HG03520 (cell line): ENCODE results near the gene GRIK4.
"Not testable (repeated sequence)": the region's sequence is repeated elsewhere in the genome, so short reads cannot be mapped to it uniquely, and the experiment has no call there.

Experiments used
- ATAC-seq: cut with Tn5 transposase; IDR thresholded peaks from one replicate; pipeline ENCODE4 v1.9.1; 2021; ENCODE audit warnings: mild to moderate bottlenecking, moderate library complexity; ENCODE audit not compliant: unreplicated experiment

GRIK4 gene

GRCh38 chr11:120511116-120511819 lies at the start of gene GRIK4:
Gene GRIK4, plus strand, starts transcription at chr11:120511748. Its CDS starts 148,571 bp downstream, at chr11:120660319.
- ATAC-seq: peak; percentile 79

- no peak for ATAC-seq
Observed at GRCh38 chr11:120462825-120463224, 48.7 kb upstream of the GRIK4 start.

GRCh38 chr11:120465921-120466534 lies 45.5 kb upstream of the GRIK4 start:
- no peak for ATAC-seq

- no peak for ATAC-seq
Observed at GRCh38 chr11:120467627-120468026, 43.9 kb upstream of the GRIK4 start.

- ATAC-seq: no peak
Observed at GRCh38 chr11:120471131-120471530, 40.4 kb upstream of the GRIK4 start.

GRCh38 chr11:120471994-120472393 lies 39.6 kb upstream of the GRIK4 start:
- ATAC-seq: no peak

GRCh38 chr11:120473503-120473902 lies 38.0 kb upstream of the GRIK4 start:
- ATAC-seq: no peak

GRCh38 chr11:120482149-120482548 lies 29.4 kb upstream of the GRIK4 start:
- ATAC-seq: no peak

GRCh38 chr11:120484722-120485121 lies 26.8 kb upstream of the GRIK4 start:
- no peak for ATAC-seq

GRCh38 chr11:120486138-120486537 lies 25.4 kb upstream of the GRIK4 start:
- no peak for ATAC-seq

GRCh38 chr11:120489799-120490198 lies 21.7 kb upstream of the GRIK4 start:
- no peak for ATAC-seq

- ATAC-seq: no peak
Observed at GRCh38 chr11:120492486-120492885, 19.1 kb upstream of the GRIK4 start.

- ATAC-seq: no peak
Observed at GRCh38 chr11:120494595-120494994, 17.0 kb upstream of the GRIK4 start.

GRCh38 chr11:120499088-120499487 lies 12.5 kb upstream of the GRIK4 start:
- ATAC-seq: no peak

GRCh38 chr11:120499859-120500258 lies 11.7 kb upstream of the GRIK4 start:
- no peak for ATAC-seq

GRCh38 chr11:120500414-120501071 lies 11.0 kb upstream of the GRIK4 start:
- no peak for ATAC-seq

GRCh38 chr11:120501440-120501839 lies 10.1 kb upstream of the GRIK4 start:
- no peak for ATAC-seq

GRCh38 chr11:120501976-120502755 lies 9.4 kb upstream of the GRIK4 start:
- ATAC-seq: no peak

- not testable (repeated sequence) for ATAC-seq
Observed at GRCh38 chr11:120503529-120503928, 8.0 kb upstream of the GRIK4 start.

- no peak for ATAC-seq
Observed at GRCh38 chr11:120505801-120506425, 5.6 kb upstream of the GRIK4 start.
